Prostate gland (tissue), 2 donors: ENCODE measurements around the gene PLEKHG7. TPM values are rescaled to one million over a fixed set of nuclear protein-coding genes. Genes with fewer than 3 reads are reported as not detected.

Experiments used
- DNase-seq: peaks from one replicate; pipeline ENCODE4 v3.0.0-alpha.2; 2019; ENCODE audit warnings: low spot score
- H3K27ac ChIP-seq, 2 donors: fragments of 200-600 bp; sonication (generic); 2 replicates each; pipeline ENCODE4 v1.5.1; 2017 to 2019
- H3K27me3 ChIP-seq: fragments of 200-600 bp; sonication (generic); replicated peaks from 2 replicates; pipeline ENCODE4 v1.5.1; 2019; ENCODE audit not compliant: insufficient read depth
- H3K36me3 ChIP-seq, 2 donors: fragments of 200-600 bp; sonication (generic); 1 replicate in 1 of 2; 2 replicates in 1 of 2; pipeline versions ENCODE4 v1.5.1 to v1.8.1; 2017 to 2019
- H3K4me1 ChIP-seq: fragments of 200-600 bp; sonication (generic); replicated peaks from 2 replicates; pipeline ENCODE4 v1.5.1; 2019
- H3K4me3 ChIP-seq, 2 donors: fragments of 200-600 bp; sonication (generic); 2 replicates each; pipeline ENCODE4 v1.5.1; 2017 to 2019
- H3K9me3 ChIP-seq: fragments of 200-600 bp; sonication (generic); 2 replicates; pipeline ENCODE4 v1.5.1; 2017
- POLR2A ChIP-seq: fragments of 450-650 bp; IDR thresholded peaks from one replicate; pipeline ENCODE4 v1.6.1; 2016; ENCODE audit warnings: antibody characterized with exemption, mild to moderate bottlenecking
- POLR2AphosphoS5 ChIP-seq: sonication (generic); formaldehyde crosslinking; IDR thresholded peaks from one replicate; pipeline ENCODE4 v1.6.1; 2017; ENCODE audit warnings: antibody characterized with exemption
- WGBS: methylation state at CpG from one replicate; pipeline ENCODE4 v1.1.5; 2018; 5-methylcytosine and 5-hydroxymethylcytosine counted together
- intact Hi-C: fragments of 100-400 bp; cut with DNase I; formaldehyde crosslinking; loops from one replicate; pipeline ENCODE4 v1.14.2; 2022
- total RNA-seq, 2 donors: library from RNA; depleted of rRNA; stranded (reverse); fragments of >200 nt; gene quantifications; one replicate each; pipeline ENCODE4 v1.1.0, GENCODE V29; 2016
- TF ChIP-seq, protein P1 (sequence below), 4 experiments: fragments of 200-600 bp in 2 of 4; fragments of 450-650 bp in 2 of 4; sonication (generic) in 2 of 4; IDR thresholded peaks; 1 replicate in 3 of 4; 2 replicates in 1 of 4; pipeline ENCODE4 v1.5.1; 2016 to 2019; ENCODE audit warnings: antibody characterized with exemption in 4 of 4, mild to moderate bottlenecking in 2 of 4, moderate library complexity in 2 of 4

The PLEKHG7 gene
- total RNA-seq, 2 donors from 2014 or later, result 0.50 to 1.4 TPM

- Histone ChIP-seq H3K27ac (no peak overlapping the region), H3K4me1 (no peaks in the 10 kb centered on the region), H3K27me3 (no peaks in the 10 kb centered on the region), H3K36me3 (no peaks in the 10 kb centered on the region), H3K9me3 (no peaks in the 10 kb centered on the region), H3K4me3 (no peak overlapping the region)
- no peak for TF ChIP-seq POLR2AphosphoS5
- TF ChIP-seq, protein P1, sequence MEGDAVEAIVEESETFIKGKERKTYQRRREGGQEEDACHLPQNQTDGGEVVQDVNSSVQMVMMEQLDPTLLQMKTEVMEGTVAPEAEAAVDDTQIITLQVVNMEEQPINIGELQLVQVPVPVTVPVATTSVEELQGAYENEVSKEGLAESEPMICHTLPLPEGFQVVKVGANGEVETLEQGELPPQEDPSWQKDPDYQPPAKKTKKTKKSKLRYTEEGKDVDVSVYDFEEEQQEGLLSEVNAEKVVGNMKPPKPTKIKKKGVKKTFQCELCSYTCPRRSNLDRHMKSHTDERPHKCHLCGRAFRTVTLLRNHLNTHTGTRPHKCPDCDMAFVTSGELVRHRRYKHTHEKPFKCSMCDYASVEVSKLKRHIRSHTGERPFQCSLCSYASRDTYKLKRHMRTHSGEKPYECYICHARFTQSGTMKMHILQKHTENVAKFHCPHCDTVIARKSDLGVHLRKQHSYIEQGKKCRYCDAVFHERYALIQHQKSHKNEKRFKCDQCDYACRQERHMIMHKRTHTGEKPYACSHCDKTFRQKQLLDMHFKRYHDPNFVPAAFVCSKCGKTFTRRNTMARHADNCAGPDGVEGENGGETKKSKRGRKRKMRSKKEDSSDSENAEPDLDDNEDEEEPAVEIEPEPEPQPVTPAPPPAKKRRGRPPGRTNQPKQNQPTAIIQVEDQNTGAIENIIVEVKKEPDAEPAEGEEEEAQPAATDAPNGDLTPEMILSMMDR (IDR thresholded peaks at IDR 0.05), result no peak
- TF ChIP-seq POLR2A, result no peak
- 90% methylated on average over 5 of the region's 5 CpGs for WGBS
- no peak for DNase-seq
- intact Hi-C loops, result no loop called here
Measured at GRCh38 chr12:92695056-92695455, 7.7 kb upstream of the PLEKHG7 start.

- no peaks in the 10 kb centered on the region for H3K9me3 ChIP-seq
- H3K27me3 ChIP-seq, result no peaks in the 10 kb centered on the region
- WGBS, result 97% methylated on average over 1 of the region's 1 CpG
- H3K4me3 ChIP-seq, result no peak overlapping the region
- H3K4me1 ChIP-seq, result no peaks in the 10 kb centered on the region
- no peak overlapping the region for H3K27ac ChIP-seq
- TF ChIP-seq, protein P1 (IDR thresholded peaks at IDR 0.05), result no peak
- TF ChIP-seq POLR2AphosphoS5 (no peak), POLR2A (no peak)
- intact Hi-C loops, result no loop called here
- H3K36me3 ChIP-seq, result no peaks in the 10 kb centered on the region
- no peak for DNase-seq
Measured at GRCh38 chr12:92695577-92695976, 7.2 kb upstream of the PLEKHG7 start.

DNA sequence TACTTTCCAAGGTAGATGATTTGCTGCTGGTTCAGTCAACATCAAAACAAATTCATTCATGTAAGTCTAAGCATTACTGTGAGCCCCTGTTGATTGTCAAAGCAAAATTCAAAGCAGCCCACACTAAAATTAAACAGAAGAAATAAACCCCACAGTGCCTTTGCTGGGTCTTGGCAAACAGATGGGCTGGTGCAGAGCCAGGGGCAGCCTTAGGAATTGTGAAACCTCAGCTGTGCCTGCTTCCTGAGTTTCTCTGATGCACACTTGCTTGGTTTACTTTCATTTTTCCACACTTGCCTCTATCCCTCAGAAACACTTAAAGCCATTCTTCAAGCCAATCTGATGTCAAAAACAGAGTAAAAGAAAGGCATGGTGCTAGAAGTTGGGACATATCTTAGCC is 6.6 kb upstream of the PLEKHG7 start:
- TF ChIP-seq POLR2AphosphoS5 (no peak), POLR2A (no peak)
- TF ChIP-seq, protein P1 (IDR thresholded peaks at IDR 0.05), result no peak
- DNase-seq, result no peak
- intact Hi-C loops, result no loop called here
- Histone ChIP-seq H3K4me1 (no peaks in the 10 kb centered on the region), H3K36me3 (no peaks in the 10 kb centered on the region), H3K27me3 (no peaks in the 10 kb centered on the region), H3K27ac (no peak overlapping the region), H3K4me3 (no peak overlapping the region), H3K9me3 (no peaks in the 10 kb centered on the region)

DNA sequence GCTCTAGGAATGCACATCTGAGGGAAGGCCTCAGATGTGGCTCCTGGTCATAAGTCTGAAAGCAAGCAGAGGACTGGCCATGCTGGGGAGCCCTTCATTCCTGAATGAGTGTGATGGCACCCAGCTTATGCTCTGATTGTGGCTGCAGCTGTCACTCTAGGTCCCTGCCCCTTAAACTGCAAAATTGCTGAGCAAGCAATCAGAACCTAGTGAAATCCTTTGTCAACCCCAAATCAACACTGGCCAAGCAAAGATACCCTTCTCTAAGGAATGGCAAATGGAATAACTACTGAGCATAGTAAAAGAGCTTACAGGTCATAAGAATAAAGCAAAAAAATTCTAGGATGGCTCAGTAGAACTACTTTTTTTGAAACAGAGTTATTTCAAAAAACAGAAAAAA is 4.3 kb upstream of the PLEKHG7 start:
- Histone ChIP-seq H3K9me3 (no peaks in the 10 kb centered on the region), H3K27ac (no peak overlapping the region), H3K4me1 (no peaks in the 10 kb centered on the region), H3K36me3 (no peaks in the 10 kb centered on the region), H3K27me3 (no peaks in the 10 kb centered on the region), H3K4me3 (no peak overlapping the region)
- no peak for DNase-seq
- TF ChIP-seq POLR2A (no peak), POLR2AphosphoS5 (no peak)
- intact Hi-C loops, result no loop called here

DNA sequence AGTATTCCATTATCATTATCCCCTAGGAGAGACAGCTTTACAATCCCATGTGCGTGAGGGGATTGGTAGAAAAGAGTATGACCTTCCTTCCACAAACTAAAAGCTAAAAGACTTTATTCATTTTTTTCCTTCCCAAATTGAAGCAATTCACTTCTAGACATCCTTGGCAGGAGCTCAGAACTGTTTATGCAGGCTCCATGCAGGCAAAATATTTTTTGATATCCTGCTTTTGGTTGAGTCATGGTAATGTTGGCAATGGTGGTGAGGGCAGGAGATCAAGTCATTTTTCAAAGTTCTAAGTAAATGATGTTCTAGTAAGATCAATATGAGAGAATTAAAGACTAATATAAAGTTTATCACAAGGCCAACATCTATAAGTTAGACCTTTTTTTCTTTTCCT is 1.3 kb upstream of the PLEKHG7 start:
- H3K36me3 ChIP-seq, result no peaks in the 10 kb centered on the region

More for the DNA sequence above, 1.3 kb upstream of the PLEKHG7 start:
- intact Hi-C loops, result no loop called here
- no peaks in the 10 kb centered on the region for H3K9me3 ChIP-seq
- DNase-seq, result no peak
- H3K4me3 ChIP-seq, result no peak overlapping the region
- H3K4me1 ChIP-seq, result no peaks in the 10 kb centered on the region
- 91% methylated on average over 1 of the region's 1 CpG for WGBS
- TF ChIP-seq POLR2AphosphoS5 (no peak), POLR2A (no peak)
- TF ChIP-seq, protein P1 (IDR thresholded peaks at IDR 0.05), result no peak
- no peaks in the 10 kb centered on the region for H3K27me3 ChIP-seq
- H3K27ac ChIP-seq, result no peak overlapping the region
